ENCODE results near the gene C11orf91. TPM values are rescaled to one million over a fixed set of nuclear protein-coding genes. Genes with fewer than 3 reads are reported as not detected.

C11orf91 gene
- total RNA-seq, 1 experiment from 2014 or later, result 2.9 TPM

DNA sequence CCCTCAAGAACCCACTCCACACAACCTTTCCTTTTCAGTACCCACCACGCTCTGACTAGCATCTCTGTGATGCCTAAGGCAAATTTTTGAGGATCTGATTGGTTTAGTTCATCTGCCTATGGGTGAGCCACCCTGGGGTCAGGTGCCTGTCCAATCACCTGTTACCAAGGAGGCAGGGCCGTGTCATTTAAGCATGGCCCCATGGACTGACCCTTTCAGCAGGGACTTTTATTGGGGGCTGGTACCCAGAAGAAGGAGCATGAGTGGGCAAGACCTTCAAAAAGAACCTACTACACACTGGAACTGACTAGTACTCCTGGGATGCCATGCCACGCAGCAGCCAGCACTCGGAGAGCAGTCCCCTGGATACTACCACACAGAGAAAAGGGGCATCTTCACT is 28.4 kb downstream of the C11orf91 start:
- ChIA-PET POLR2A (interaction anchor here (0.9 kb wide), 1 partner anchor 64 kb away, joined by 3 read pairs; the partner anchor contains the start of gene CD59), CTCF (no interaction called here)
- Mint-ChIP-seq H3K9me3 (ENCODE audit: unreplicated experiment) (no peaks in the 10 kb centered on the region), H3K36me3 (ENCODE audit: insufficient read depth, unreplicated experiment) (no peaks in the 10 kb centered on the region), H3K27ac (ENCODE audit: low read depth, unreplicated experiment) (no peak overlapping the region), H3K4me3 (ENCODE audit: unreplicated experiment) (no peak overlapping the region), H3K27me3 (ENCODE audit: insufficient read depth, unreplicated experiment) (no peaks in the 10 kb centered on the region), H3K4me1 (ENCODE audit: insufficient read depth, unreplicated experiment) (no peaks in the 10 kb centered on the region)
- TF ChIP-seq, protein P1, sequence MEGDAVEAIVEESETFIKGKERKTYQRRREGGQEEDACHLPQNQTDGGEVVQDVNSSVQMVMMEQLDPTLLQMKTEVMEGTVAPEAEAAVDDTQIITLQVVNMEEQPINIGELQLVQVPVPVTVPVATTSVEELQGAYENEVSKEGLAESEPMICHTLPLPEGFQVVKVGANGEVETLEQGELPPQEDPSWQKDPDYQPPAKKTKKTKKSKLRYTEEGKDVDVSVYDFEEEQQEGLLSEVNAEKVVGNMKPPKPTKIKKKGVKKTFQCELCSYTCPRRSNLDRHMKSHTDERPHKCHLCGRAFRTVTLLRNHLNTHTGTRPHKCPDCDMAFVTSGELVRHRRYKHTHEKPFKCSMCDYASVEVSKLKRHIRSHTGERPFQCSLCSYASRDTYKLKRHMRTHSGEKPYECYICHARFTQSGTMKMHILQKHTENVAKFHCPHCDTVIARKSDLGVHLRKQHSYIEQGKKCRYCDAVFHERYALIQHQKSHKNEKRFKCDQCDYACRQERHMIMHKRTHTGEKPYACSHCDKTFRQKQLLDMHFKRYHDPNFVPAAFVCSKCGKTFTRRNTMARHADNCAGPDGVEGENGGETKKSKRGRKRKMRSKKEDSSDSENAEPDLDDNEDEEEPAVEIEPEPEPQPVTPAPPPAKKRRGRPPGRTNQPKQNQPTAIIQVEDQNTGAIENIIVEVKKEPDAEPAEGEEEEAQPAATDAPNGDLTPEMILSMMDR (IDR thresholded peaks at IDR 0.05; ENCODE audit: unreplicated experiment), result no peak
- BruUV-seq (replicated peaks), result no TSS peak
- intact Hi-C loops (cut with micrococcal nuclease), result no loop called here
- DNase-seq (ENCODE audit: unreplicated experiment), result no peak

DNA sequence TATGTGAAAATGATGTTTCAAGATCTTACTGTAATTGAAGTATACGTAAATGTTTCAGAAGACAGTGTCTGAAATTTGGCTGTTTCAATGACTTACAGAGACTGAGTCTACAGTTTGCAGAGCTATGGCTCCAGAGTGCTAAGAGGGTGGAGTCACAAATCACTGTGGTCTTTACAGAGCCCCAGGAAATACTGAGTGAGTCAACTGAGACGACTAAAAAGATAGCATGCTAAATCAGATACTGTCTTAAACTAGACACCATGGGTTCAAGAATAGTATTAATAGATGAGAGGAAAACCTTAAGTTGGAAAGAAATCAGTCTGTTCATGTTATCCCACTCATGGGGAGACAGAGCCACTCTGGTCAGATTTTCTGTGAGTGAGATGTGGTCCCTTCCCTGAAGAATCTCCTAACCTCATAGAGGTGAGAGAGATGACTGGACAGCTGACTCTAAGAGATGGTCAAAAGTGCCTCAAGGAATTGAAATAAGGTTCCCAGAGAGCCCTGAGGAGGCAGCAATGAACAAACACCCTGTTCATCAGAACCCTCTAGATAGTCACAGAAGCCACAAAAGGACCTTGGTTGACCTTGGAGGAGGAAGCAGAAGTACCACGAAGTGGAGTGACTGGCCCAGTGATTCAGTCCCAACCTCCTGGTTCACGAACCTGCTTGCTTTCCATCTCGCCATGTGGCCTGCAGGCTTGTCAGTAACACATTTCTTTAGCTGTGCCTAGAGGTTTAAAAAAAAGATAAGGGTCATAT is 30.2 kb downstream of the C11orf91 start:
- no peak for DNase-seq (ENCODE audit: unreplicated experiment)
- no peaks in the 10 kb centered on the region for H3K4me1 Mint-ChIP-seq (ENCODE audit: insufficient read depth, unreplicated experiment)
- intact Hi-C loops (cut with micrococcal nuclease), result no loop called here
- BruUV-seq (replicated peaks), result no TSS peak
- H3K4me3 Mint-ChIP-seq (ENCODE audit: unreplicated experiment), result no peak overlapping the region
- H3K9me3 Mint-ChIP-seq (ENCODE audit: unreplicated experiment), result no peaks in the 10 kb centered on the region
- ChIA-PET CTCF (no interaction called here), POLR2A (no interaction called here)
- no peaks in the 10 kb centered on the region for H3K27me3 Mint-ChIP-seq (ENCODE audit: insufficient read depth, unreplicated experiment)
- TF ChIP-seq, protein P1 (IDR thresholded peaks at IDR 0.05; ENCODE audit: unreplicated experiment), result no peak
- H3K36me3 Mint-ChIP-seq (ENCODE audit: insufficient read depth, unreplicated experiment), result no peaks in the 10 kb centered on the region
- no peak overlapping the region for H3K27ac Mint-ChIP-seq (ENCODE audit: low read depth, unreplicated experiment)

DNA sequence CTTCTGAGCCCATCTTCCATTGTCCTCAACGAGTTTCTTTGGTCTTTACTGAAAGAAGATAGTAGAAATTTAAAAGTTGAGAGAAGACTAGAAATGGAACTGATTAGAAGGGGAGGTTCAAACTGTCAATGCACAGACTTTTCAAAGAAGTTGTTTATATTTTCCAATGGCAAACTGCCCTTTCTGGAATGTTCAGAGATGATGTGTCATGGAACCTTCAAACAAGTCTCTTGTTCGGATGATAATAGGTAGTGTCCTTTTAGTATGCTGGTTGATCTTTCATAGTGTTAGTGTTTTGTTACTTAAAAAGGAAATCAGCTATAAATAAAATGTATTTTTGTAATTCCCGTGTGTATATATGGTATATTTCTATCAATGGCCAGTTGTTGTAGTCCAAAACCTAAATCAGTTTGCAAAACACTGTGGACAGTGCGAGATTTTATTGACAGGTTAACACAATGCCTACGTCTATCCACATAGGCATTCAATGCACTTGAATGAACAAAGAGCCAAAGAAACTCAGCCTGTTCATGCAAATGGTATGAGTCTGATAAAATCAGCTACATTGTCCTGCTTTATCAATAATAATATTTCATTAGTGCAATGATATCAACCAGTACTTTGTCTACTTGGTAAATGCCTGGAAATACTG is 30.9 kb downstream of the C11orf91 start:
- no TSS peak for BruUV-seq (replicated peaks)
- intact Hi-C loops (cut with micrococcal nuclease), result no loop called here
- no peaks in the 10 kb centered on the region for H3K9me3 Mint-ChIP-seq (ENCODE audit: unreplicated experiment)
- no peak overlapping the region for H3K27ac Mint-ChIP-seq (ENCODE audit: low read depth, unreplicated experiment)
- no peak for DNase-seq (ENCODE audit: unreplicated experiment)
- no peaks in the 10 kb centered on the region for H3K4me1 Mint-ChIP-seq (ENCODE audit: insufficient read depth, unreplicated experiment)
- TF ChIP-seq, protein P1 (IDR thresholded peaks at IDR 0.05; ENCODE audit: unreplicated experiment), result no peak
- H3K36me3 Mint-ChIP-seq (ENCODE audit: insufficient read depth, unreplicated experiment), result no peaks in the 10 kb centered on the region
- POLR2A ChIA-PET, result interaction anchor here (0.6 kb wide), 1 partner anchor 34 kb away, joined by 3 read pairs; no protein-coding TSS in a partner anchor
- H3K4me3 Mint-ChIP-seq (ENCODE audit: unreplicated experiment), result no peak overlapping the region
- H3K27me3 Mint-ChIP-seq (ENCODE audit: insufficient read depth, unreplicated experiment), result no peaks in the 10 kb centered on the region
- CTCF ChIA-PET, result no interaction called here

DNA sequence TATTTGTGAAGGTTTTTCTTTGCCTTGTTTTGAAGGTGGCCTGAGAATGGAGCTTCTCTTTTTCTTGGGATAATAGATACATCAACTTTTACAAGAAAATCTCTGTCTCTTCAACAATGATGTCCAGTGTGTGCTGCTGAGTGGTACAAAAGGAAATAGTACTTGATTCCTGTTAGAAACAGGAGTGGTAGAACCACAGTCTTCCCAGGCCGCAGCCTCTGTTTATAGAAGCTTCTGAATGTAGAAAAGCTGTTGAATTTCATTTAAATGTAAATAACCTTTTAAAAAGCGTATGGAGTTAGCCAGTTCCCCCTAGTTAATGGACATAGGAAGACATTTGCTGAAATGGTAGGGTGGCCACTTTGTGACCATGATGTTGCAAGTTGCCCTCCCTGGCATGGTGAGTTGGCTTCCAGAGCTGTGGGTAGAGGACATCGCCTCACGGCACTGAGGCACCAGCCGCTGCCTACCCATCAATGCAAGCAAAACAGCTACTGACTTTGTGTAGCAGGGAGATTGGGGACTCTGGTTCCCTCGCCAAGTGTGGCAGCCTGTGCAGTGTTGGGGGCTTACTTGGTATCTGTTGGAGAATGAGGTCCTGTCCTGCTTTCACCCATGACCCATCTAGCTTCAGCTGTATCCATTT is 31.6 kb downstream of the C11orf91 start:
- intact Hi-C loops (cut with micrococcal nuclease), result no loop called here
- ChIA-PET CTCF (no interaction called here), POLR2A (interaction anchor here (0.6 kb wide), 1 partner anchor 34 kb away, joined by 3 read pairs; no protein-coding TSS in a partner anchor)
- Mint-ChIP-seq H3K9me3 (ENCODE audit: unreplicated experiment) (no peaks in the 10 kb centered on the region), H3K4me3 (ENCODE audit: unreplicated experiment) (no peak overlapping the region), H3K36me3 (ENCODE audit: insufficient read depth, unreplicated experiment) (no peaks in the 10 kb centered on the region), H3K27me3 (ENCODE audit: insufficient read depth, unreplicated experiment) (no peaks in the 10 kb centered on the region), H3K27ac (ENCODE audit: low read depth, unreplicated experiment) (no peak overlapping the region), H3K4me1 (ENCODE audit: insufficient read depth, unreplicated experiment) (no peaks in the 10 kb centered on the region)
- no peak for DNase-seq (ENCODE audit: unreplicated experiment)
- TF ChIP-seq, protein P1 (IDR thresholded peaks at IDR 0.05; ENCODE audit: unreplicated experiment), result no peak
- no TSS peak for BruUV-seq (replicated peaks)

Measured in MCF 10A (cell line).